HG03159 (cell line): ENCODE results near the gene RAD51C.
A peak's percentile ranks its signal among the peaks of the same experiment; 100 is the strongest.
"Not testable (repeated sequence)": the region's sequence is repeated elsewhere in the genome, so short reads cannot be mapped to it uniquely, and the experiment has no call there.

Source experiments
- ATAC-seq: cut with Tn5 transposase; IDR thresholded peaks from one replicate; pipeline ENCODE4 v1.9.1; 2021; ENCODE audit warnings: mild to moderate bottlenecking, moderate library complexity; ENCODE audit not compliant: unreplicated experiment

RAD51C gene

DNA sequence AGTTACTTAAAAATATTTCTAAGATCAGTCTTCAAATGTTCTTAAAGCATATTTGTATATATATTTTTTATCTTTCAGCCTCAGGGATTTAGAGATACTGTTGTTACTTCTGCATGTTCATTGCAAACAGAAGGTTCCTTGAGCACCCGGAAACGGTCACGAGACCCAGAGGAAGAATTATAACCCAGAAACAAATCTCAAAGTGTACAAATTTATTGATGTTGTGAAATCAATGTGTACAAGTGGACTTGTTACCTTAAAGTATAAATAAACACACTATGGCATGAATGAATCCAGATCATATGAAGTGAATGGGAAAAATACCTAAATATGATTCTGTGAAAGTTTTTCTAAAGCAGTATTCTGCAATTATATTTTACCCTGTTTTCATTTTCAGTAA is 41.6 kb downstream of the RAD51C start:
- no peak for ATAC-seq

DNA sequence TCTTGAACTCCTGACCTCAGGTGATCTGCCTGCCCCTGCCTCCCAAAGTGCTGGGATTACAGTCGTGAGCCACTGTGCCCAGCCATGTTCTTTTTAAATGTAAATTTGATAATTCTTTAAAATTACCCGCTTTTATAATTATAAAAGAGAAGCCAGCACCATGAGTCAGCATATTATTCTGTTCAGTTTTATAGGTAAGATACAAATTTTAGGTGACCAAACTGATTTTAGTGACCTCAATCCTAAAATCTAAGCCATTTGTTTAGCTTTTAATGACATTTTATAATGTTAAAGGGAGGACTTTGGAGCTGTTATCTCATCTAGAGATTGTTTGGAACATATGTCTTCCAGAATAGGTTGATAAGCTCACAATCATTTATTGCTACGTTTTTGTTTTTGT is 42.4 kb downstream of the RAD51C start:
- ATAC-seq: no peak

DNA sequence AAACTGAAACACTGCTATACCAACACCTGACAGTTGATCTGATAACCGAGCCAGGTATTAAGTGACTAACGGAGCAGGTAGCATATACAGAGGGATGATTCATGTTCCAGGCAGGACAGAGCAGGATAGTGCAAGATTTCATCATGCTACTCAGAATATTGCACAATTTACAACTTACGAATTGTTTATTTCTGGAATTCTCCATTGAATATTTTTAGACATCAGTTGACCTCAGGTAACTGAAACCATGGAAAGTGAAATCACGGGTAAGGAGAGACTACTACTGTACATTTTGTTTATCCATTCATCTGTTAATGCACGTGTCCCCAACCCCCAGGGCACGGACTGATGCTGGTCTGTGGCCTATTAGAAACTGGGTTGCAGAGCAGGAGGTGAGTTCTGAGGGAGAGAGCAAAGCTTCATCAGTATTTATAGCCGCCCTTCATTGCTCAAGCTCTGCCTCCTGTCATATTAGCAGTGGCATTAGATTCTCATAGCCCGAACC is 48.8 kb downstream of the RAD51C start:
- no peak for ATAC-seq

GRCh38 chr17:58747674-58748073 is 55.3 kb downstream of the RAD51C start:
- no peak for ATAC-seq

DNA sequence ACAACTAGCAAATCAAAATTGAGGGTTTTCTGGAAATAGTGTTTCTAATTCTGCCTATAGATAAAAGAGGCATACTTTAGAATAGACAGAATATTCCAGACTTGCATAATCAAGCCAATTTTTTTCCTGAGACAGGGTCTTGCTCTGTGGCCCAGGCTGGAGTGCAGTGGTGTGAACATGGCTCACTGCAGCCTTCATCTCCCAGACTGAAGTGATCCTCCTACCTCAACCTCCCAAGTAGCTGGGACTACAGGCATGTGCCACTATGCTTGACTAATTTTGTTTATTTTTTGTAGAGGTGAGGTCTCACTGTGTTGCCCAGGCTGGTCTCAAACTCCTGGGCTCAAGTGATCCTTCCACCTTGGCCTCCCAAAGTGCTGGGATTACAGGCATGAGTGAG is 57.2 kb downstream of the RAD51C start:
- ATAC-seq: not testable (repeated sequence)

GRCh38 chr17:58753026-58753425 is 60.6 kb downstream of the RAD51C start:
- ATAC-seq: no peak

DNA sequence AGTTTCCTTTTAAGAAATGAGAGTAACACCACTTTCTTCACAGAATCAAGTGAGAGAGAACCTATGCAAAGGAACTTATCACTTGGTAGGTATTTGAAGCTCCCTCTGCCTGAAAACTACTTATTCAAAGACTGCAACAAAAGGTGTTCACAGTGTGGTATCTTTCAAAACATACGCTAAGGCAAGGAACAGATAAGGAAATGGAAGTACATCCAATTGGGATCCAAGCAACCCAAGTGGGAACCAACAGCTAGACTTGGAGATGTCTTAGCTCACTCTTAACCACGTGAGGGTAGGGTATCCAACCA is 62.8 kb downstream of the RAD51C start:
- peak; percentile 18 for ATAC-seq

DNA sequence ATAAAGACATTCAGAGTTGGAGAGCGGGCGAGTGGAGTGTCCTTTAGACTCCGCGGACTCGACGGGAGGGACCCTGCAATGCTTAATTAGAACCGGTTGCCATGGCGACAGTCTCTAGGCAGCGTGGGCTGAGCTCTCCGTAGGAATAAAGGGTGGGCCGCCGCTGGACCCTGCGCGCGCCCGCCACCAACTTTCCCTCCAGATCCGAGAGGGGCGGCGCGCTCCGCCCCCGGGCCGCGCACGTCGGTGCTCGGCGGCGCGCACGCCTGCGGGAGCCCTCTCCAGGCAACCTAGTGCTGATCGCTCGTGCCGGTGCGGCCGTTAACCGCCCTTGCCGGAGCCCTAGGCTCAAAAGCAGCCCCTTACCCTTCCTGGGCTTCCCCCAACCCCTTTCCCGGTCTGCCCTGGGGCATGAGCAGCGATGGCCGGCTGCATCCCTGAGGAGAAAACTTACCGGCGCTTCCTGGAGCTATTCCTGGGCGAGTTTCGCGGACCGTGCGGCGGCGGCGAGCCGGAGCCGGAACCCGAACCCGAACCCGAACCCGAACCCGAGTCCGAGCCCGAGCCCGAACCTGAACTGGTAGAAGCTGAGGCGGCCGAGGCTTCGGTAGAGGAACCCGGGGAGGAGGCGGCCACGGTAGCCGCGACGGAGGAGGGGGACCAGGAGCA is 63.3 kb downstream of the RAD51C start, which contains the start of gene PPM1E:
PPM1E (plus strand) TSS at position 278 of the 669 bp plus-strand sequence.
- peak; percentile 60 for ATAC-seq

- ATAC-seq: no peak
Measured at GRCh38 chr17:58756246-58757161, 64.1 kb downstream of the RAD51C start.

DNA sequence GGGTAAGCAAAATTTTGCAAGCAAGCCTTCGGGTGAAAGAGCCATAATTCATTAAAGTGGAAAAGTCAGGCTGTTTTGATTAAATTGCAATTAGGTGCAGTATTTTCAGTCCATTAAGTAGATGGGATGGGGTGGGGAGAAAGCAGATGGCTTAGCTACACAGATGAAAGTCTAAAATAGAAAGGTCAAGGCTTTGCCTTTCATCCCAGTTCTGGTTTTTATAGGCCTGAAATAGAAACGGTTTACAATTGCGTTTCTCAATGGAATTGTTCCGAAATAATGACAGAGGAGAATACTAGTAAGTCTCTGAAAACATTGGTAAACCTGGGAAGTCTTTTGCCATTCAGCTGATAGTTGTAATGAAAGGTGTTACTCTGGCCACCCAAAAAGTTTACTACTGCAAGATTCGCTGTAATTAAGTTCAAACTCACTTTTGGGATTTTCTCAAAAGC is 64.8 kb downstream of the RAD51C start:
- ATAC-seq: no peak

DNA sequence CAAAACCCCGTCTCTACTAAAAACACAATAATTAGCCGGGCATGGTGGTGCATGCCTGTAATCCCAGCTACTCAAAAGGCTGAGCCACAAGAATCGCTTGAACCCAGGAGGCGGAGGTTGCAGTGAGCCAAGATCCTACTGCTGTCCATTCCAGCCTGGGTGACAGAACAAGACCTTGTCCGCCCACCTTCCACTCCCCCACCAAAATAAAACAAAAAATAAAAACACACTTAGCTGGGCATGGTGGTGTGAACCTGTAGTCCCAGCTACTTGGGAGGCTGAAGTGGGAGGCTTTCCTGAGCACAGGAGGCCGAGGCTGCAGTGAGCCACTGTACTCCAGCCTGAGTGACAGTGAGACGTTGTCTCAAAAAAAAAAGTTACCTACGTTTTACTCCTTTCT is 66.5 kb downstream of the RAD51C start:
- no peak for ATAC-seq

GRCh38 chr17:58759522-58759921 is 67.1 kb downstream of the RAD51C start:
- no peak for ATAC-seq

DNA sequence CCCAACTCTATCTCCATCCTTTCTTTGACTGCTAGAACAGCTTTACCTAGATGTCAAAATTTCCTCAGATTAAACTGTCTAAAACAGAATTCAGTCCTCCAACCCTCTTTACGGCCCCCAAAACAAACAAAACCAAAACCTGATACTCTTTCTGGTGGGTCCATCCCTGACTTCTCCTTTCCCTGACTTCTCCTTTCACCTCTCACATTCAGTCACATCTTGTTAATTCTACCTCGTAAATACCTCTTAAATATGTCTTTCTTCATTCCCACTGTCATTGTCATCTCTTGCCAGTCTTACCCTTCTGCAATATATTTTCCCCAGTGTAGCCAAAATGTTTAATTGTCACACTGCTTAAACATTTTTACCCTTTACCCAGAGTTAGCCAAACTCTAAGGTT is 67.8 kb downstream of the RAD51C start:
- no peak for ATAC-seq

- ATAC-seq: no peak
Measured at GRCh38 chr17:58763263-58763662, 70.9 kb downstream of the RAD51C start.

DNA sequence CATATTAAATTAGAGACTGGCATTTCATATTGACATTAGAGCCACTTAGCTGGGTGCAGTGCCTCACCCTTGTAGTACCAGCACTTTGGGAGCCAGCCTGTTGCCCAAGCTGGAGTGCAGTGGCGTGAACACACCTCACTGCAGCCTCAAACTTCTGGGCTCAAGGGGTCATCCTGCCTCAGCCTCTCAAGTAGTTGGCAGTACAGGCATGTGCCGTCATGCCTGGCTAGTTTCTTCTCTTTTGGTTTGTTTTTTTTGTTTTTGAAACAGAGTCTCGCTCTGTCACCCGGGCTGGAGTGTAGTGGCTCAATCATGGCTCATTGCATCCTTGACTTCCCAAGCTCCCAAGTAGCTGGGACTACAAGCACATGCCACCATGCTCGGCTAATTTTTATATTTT is 72.0 kb downstream of the RAD51C start:
- no peak for ATAC-seq

- not testable (repeated sequence) for ATAC-seq
Measured at GRCh38 chr17:58778482-58778881, 86.1 kb downstream of the RAD51C start.

DNA sequence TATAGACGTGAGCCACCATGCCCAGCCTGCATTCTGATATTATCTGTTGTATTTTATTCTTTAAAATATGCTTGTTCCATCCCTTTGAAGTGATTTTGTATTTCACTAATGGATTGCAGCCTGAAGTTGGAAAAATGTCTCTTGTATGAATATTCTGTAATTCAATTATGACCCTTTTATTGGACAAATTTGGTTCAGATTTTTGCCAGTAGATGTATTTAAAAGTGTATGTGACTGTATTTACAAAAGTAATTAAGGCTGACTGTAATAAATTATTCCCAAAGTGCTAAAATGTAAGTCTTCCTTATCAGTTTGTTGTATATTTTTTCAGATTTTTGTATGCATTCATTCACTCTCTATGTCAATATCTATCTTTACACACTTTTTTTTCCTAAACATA is 87.0 kb downstream of the RAD51C start:
- ATAC-seq: no peak

DNA sequence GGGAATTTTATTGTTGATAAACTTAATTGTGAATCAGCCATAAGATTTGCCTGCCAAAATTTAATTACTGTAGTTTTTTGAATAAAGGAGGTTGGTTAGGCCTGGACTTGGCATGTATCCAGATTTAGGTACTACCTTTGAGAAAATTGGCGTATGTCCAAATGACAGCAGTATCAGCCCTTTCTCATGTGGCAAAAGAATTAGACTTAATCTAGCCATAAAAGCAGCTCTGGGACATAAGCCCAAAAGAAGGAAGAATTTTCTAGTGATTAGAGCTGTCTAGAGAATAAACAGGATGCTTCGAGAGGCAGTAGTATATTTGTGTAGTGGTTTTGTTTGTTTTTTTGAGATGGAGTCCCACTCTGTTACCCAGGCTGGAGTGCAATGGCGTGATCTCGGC is 91.0 kb downstream of the RAD51C start:
- no peak for ATAC-seq

DNA sequence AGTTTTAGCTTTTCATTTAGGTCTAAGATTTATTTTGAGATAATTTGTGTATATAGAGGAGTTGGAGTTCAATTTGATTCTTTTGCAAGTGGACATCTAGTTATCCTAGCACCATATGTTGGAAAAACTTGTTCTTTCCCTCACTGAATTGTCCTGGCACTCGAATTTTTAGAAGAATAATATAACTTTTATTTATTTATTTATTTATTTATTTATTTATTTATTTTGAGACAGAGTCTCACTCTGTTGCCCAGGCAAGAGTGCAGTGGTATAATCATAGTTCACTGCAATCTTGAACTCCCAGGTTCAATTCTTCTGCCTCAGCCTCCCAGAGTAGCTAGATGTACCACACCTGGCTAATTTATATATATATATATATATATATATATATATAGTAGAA is 92.7 kb downstream of the RAD51C start:
- no peak for ATAC-seq
